Stimulated activated CD8-positive, alpha-beta memory T cell treated with anti-CD3 and anti-CD28 coated beads, Interleukin-4, amount 100 ng/mL, for 24 hours (primary cell): ENCODE measurements around the gene EHD4.

ENCODE experiments used
- DNase-seq: peaks from one replicate; pipeline ENCODE4 v3.0.0-alpha.2; 2020; ENCODE audit warnings: low read depth

EHD4 gene

GRCh38 chr15:41957021-41957897, 15.1 kb downstream of the EHD4 start:
- no peak for DNase-seq

GRCh38 chr15:41955807-41956525, 16.4 kb downstream of the EHD4 start:
- DNase-seq: no peak

- DNase-seq: no peak
Measured at GRCh38 chr15:41955100-41955499, 17.3 kb downstream of the EHD4 start.

- DNase-seq: no peak
Measured at GRCh38 chr15:41954036-41954435, 18.3 kb downstream of the EHD4 start.

GRCh38 chr15:41952013-41952563, 20.3 kb downstream of the EHD4 start:
- DNase-seq: no peak

GRCh38 chr15:41951571-41951970, 20.8 kb downstream of the EHD4 start:
- no peak for DNase-seq

- DNase-seq: no peak
Measured at GRCh38 chr15:41950489-41950888, 21.9 kb downstream of the EHD4 start.

- DNase-seq: no peak
Measured at GRCh38 chr15:41950127-41950483, 22.3 kb downstream of the EHD4 start.

GRCh38 chr15:41949401-41950126, 22.8 kb downstream of the EHD4 start:
- DNase-seq: no peak

- DNase-seq: no peak
Measured at GRCh38 chr15:41948490-41948889, 23.9 kb downstream of the EHD4 start.

- DNase-seq: no peak
Measured at GRCh38 chr15:41946970-41947369, 25.4 kb downstream of the EHD4 start.

GRCh38 chr15:41945731-41946130, 26.6 kb downstream of the EHD4 start:
- no peak for DNase-seq

GRCh38 chr15:41945221-41945620, 27.1 kb downstream of the EHD4 start:
- DNase-seq: no peak

- no peak for DNase-seq
Measured at GRCh38 chr15:41944313-41944940, 27.9 kb downstream of the EHD4 start.

- no peak for DNase-seq
Measured at GRCh38 chr15:41943543-41944312, 28.6 kb downstream of the EHD4 start.

GRCh38 chr15:41942886-41943285, 29.5 kb downstream of the EHD4 start:
- no peak for DNase-seq

GRCh38 chr15:41941644-41942415, 30.5 kb downstream of the EHD4 start:
- DNase-seq: no peak

- DNase-seq: peak; percentile 40
Measured at GRCh38 chr15:41940441-41940857, 31.9 kb downstream of the EHD4 start.

- DNase-seq: no peak
Measured at GRCh38 chr15:41939986-41940385, 32.4 kb downstream of the EHD4 start.

- no peak for DNase-seq
Measured at GRCh38 chr15:41937568-41937923, 34.8 kb downstream of the EHD4 start.
